ENCODE measurements around the gene GAB1. TPM values are rescaled to one million over a fixed set of nuclear protein-coding genes. Genes with fewer than 3 reads are reported as not detected.

The GAB1 gene
- total and polyA plus RNA-seq, 5 donors from 2014 or later, result 1.2 TPM; not detected in 4

GRCh38 chr4:143339497-143339896 lies 2.8 kb downstream of the GAB1 start:
- H3K27me3 Mint-ChIP-seq, result peaks cover 69% of the 10 kb centered on the region
- DNase-seq, result no peak
- H3K9me3 ChIP-seq (ENCODE audit: control insufficient read depth in 2 of 2, low read length in 2 of 2), result no peaks in the 10 kb centered on the region
- no peak overlapping the region for H3K4me3 Mint-ChIP-seq
- H3K9me3 Mint-ChIP-seq, result peaks cover 0 to 3% (median 0%) of the 10 kb centered on the region in 7 donors
- peaks cover 4% of the 10 kb centered on the region for H3K36me3 Mint-ChIP-seq
- ATAC-seq (ENCODE audit: low read depth in 2 of 2), result no peak
- H3K27ac Mint-ChIP-seq, result no peak overlapping the region
- H3K4me1 Mint-ChIP-seq, result peaks cover 0 to 6% (median 4%) of the 10 kb centered on the region in 4 donors
- H3K4me3 ChIP-seq (ENCODE audit: low read depth, low read length), result no peak overlapping the region
- H3K4me1 ChIP-seq (ENCODE audit: control insufficient read depth, insufficient read depth, low read length, poor library complexity, severe bottlenecking), result peaks cover 21% of the 10 kb centered on the region
- no peaks in the 10 kb centered on the region for H3K36me3 ChIP-seq (ENCODE audit: control insufficient read depth, insufficient read depth, low read length)
- no peak overlapping the region for H3K27ac ChIP-seq (ENCODE audit: insufficient read depth, low read length, poor library complexity, severe bottlenecking)
- peaks cover 18% of the 10 kb centered on the region for H3K27me3 ChIP-seq (ENCODE audit: control insufficient read depth, insufficient read depth, low read length)

DNA sequence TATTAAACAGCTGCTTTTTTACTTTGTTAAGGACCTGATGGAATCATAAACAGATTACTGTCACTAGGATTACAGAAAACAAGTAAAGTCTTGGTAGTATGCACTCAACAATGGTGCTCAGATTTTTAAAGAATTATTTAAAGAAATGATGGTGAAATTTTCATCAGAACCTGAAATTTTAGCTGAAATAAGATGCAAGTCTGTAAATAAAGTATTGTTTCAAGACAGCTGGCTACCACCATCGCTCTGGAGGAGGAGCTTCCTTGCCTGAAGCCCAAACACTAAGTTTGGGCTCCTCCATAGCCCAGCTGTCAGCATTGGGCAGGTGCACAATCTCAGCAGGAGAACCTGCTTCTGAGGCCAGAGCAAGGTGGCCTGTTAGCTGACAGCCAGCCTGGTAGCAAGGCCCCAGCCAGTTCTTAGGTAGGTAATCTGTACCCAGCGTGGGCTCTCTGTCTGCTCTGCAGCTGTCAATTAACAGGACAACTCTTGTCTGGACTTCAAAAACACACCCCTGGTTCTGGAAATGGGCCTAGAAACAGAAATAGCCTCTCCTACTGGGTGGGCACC lies 4.6 kb downstream of the GAB1 start:
- H3K36me3 Mint-ChIP-seq, result no peaks in the 10 kb centered on the region
- no peak overlapping the region for H3K4me3 Mint-ChIP-seq
- DNase-seq (no peak), ATAC-seq (ENCODE audit: low read depth in 2 of 2) (no peak)
- Histone ChIP-seq H3K9me3 (ENCODE audit: control insufficient read depth in 2 of 2, low read length in 2 of 2) (no peaks in the 10 kb centered on the region), H3K4me1 (ENCODE audit: control insufficient read depth, insufficient read depth, low read length, poor library complexity, severe bottlenecking) (peaks cover 13% of the 10 kb centered on the region), H3K27ac (ENCODE audit: insufficient read depth, low read length, poor library complexity, severe bottlenecking) (no peak overlapping the region), H3K27me3 (ENCODE audit: control insufficient read depth, insufficient read depth, low read length) (peaks cover 15% of the 10 kb centered on the region), H3K36me3 (ENCODE audit: control insufficient read depth, insufficient read depth, low read length) (no peaks in the 10 kb centered on the region), H3K4me3 (ENCODE audit: low read depth, low read length) (no peak overlapping the region)
- peaks cover 0 to 6% (median 4%) of the 10 kb centered on the region in 4 donors for H3K4me1 Mint-ChIP-seq
- no peaks in the 10 kb centered on the region for H3K9me3 Mint-ChIP-seq
- H3K27ac Mint-ChIP-seq, result no peak overlapping the region
- H3K27me3 Mint-ChIP-seq, result peaks cover 59% of the 10 kb centered on the region

DNA sequence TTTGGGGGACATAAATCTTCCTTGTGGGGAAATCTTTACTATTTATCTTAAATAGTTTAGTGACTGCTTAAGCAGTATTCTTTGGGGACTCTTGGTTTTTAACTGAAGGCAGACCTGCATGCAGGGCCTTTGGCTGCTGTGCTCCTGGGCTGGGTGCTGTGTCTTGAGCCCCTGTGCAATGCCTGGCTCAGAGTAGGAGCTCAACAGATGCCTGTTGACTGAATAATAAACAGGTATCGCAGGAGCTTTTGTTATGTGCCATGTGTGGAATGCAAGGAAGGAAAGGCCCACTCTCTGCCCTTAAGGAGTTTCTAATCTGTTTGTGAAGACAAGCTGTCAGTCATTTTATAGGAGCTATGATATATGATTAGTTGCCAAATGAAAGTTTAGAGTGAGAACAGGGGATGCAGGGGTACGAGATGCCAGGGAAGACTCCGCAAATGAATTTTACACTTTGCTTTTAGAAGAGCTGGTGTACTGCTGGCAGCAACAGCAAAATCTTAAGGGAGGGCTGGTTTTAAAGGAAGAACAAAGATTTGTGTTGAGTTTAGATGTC lies 6.7 kb downstream of the GAB1 start:
- no peak overlapping the region for H3K4me3 ChIP-seq (ENCODE audit: low read depth, low read length)
- H3K27ac Mint-ChIP-seq, result no peak overlapping the region
- H3K27me3 ChIP-seq (ENCODE audit: control insufficient read depth, insufficient read depth, low read length), result peaks cover 15% of the 10 kb centered on the region
- H3K36me3 Mint-ChIP-seq, result no peaks in the 10 kb centered on the region
- no peaks in the 10 kb centered on the region for H3K9me3 ChIP-seq (ENCODE audit: control insufficient read depth in 2 of 2, low read length in 2 of 2)
- H3K4me1 ChIP-seq (ENCODE audit: control insufficient read depth, insufficient read depth, low read length, poor library complexity, severe bottlenecking), result no peaks in the 10 kb centered on the region
- H3K36me3 ChIP-seq (ENCODE audit: control insufficient read depth, insufficient read depth, low read length), result no peaks in the 10 kb centered on the region
- no peak overlapping the region for H3K27ac ChIP-seq (ENCODE audit: insufficient read depth, low read length, poor library complexity, severe bottlenecking)
- H3K9me3 Mint-ChIP-seq, result no peaks in the 10 kb centered on the region
- DNase-seq (no peak), ATAC-seq (ENCODE audit: low read depth in 2 of 2) (no peak)
- no peaks in the 10 kb centered on the region for H3K4me1 Mint-ChIP-seq
- H3K4me3 Mint-ChIP-seq, result no peak overlapping the region
- H3K27me3 Mint-ChIP-seq, result peaks cover 49% of the 10 kb centered on the region

DNA sequence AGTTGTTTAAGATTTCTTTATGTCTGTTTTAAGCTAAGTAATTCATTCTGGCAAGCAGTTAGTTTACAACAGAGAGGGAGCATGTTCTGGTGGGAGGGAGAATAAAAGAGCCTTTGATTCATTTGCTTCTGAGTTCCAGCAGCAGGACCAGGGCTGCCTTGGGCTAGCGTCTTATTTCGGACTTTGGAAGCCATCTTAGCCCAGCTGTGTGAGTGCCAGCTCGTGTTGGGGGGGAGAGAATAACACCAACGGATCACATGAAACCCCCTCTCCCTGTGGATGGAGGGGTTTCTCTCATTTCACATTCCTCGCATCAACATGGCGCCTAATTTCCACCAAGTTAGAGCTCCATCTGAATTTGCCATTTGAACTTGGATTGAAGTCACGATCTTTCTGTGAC lies 7.4 kb downstream of the GAB1 start:
- Histone ChIP-seq H3K9me3 (ENCODE audit: control insufficient read depth in 2 of 2, low read length in 2 of 2) (no peaks in the 10 kb centered on the region), H3K4me1 (ENCODE audit: control insufficient read depth, insufficient read depth, low read length, poor library complexity, severe bottlenecking) (no peaks in the 10 kb centered on the region), H3K27ac (ENCODE audit: insufficient read depth, low read length, poor library complexity, severe bottlenecking) (no peak overlapping the region), H3K36me3 (ENCODE audit: control insufficient read depth, insufficient read depth, low read length) (no peaks in the 10 kb centered on the region), H3K4me3 (ENCODE audit: low read depth, low read length) (no peak overlapping the region), H3K27me3 (ENCODE audit: control insufficient read depth, insufficient read depth, low read length) (peaks cover 13% of the 10 kb centered on the region)
- Mint-ChIP-seq H3K4me3 (no peak overlapping the region), H3K4me1 (no peaks in the 10 kb centered on the region), H3K27ac (no peak overlapping the region), H3K36me3 (no peaks in the 10 kb centered on the region), H3K9me3 (no peaks in the 10 kb centered on the region), H3K27me3 (peaks cover 45% of the 10 kb centered on the region)
- DNase-seq, result no peak
- no peak for ATAC-seq (ENCODE audit: low read depth in 2 of 2)

- DNase-seq, result no peak
- peaks cover 38% of the 10 kb centered on the region for H3K27me3 Mint-ChIP-seq
- Histone ChIP-seq H3K27me3 (ENCODE audit: control insufficient read depth, insufficient read depth, low read length) (peaks cover 7% of the 10 kb centered on the region), H3K36me3 (ENCODE audit: control insufficient read depth, insufficient read depth, low read length) (no peaks in the 10 kb centered on the region), H3K27ac (ENCODE audit: insufficient read depth, low read length, poor library complexity, severe bottlenecking) (no peak overlapping the region), H3K4me1 (ENCODE audit: control insufficient read depth, insufficient read depth, low read length, poor library complexity, severe bottlenecking) (no peaks in the 10 kb centered on the region), H3K9me3 (ENCODE audit: control insufficient read depth in 2 of 2, low read length in 2 of 2) (no peaks in the 10 kb centered on the region), H3K4me3 (ENCODE audit: low read depth, low read length) (no peak overlapping the region)
- no peaks in the 10 kb centered on the region for H3K36me3 Mint-ChIP-seq
- no peaks in the 10 kb centered on the region for H3K4me1 Mint-ChIP-seq
- no peak overlapping the region for H3K4me3 Mint-ChIP-seq
- no peak for ATAC-seq (ENCODE audit: low read depth in 2 of 2)
- no peak overlapping the region for H3K27ac Mint-ChIP-seq
- H3K9me3 Mint-ChIP-seq, result no peaks in the 10 kb centered on the region
These were observed 8.1 kb downstream of the GAB1 start for GRCh38 chr4:143344774-143345173.

DNA sequence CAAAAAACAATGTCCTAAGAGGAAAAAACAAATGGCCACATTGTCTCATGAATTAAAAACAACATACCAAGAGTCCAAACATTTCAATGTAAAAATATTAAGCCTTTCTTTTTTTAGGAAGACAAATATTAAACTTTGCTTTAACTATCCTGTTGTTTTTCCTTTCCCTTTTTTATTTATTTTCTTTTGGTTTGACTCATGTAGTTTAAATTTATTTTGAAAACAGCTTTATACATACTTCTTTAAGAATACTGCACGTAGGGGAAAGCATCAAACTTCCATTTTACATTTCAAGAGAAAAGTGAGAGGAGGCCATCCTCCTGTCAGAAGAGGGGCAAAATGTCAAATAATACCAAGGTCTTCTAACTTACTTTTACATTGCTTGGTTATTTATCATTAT lies 8.7 kb downstream of the GAB1 start:
- Histone ChIP-seq H3K36me3 (ENCODE audit: control insufficient read depth, insufficient read depth, low read length) (no peaks in the 10 kb centered on the region), H3K9me3 (ENCODE audit: control insufficient read depth in 2 of 2, low read length in 2 of 2) (no peaks in the 10 kb centered on the region), H3K27ac (ENCODE audit: insufficient read depth, low read length, poor library complexity, severe bottlenecking) (no peak overlapping the region), H3K4me3 (ENCODE audit: low read depth, low read length) (no peak overlapping the region), H3K4me1 (ENCODE audit: control insufficient read depth, insufficient read depth, low read length, poor library complexity, severe bottlenecking) (no peaks in the 10 kb centered on the region), H3K27me3 (ENCODE audit: control insufficient read depth, insufficient read depth, low read length) (peaks cover 4% of the 10 kb centered on the region)
- H3K4me3 Mint-ChIP-seq, result no peak overlapping the region
- H3K27me3 Mint-ChIP-seq, result peaks cover 32% of the 10 kb centered on the region
- H3K4me1 Mint-ChIP-seq, result no peaks in the 10 kb centered on the region
- DNase-seq, result no peak
- no peak for ATAC-seq (ENCODE audit: low read depth in 2 of 2)
- H3K36me3 Mint-ChIP-seq, result no peaks in the 10 kb centered on the region
- H3K27ac Mint-ChIP-seq, result no peak overlapping the region
- H3K9me3 Mint-ChIP-seq, result no peaks in the 10 kb centered on the region

- H3K4me1 Mint-ChIP-seq, result no peaks in the 10 kb centered on the region
- no peaks in the 10 kb centered on the region for H3K36me3 ChIP-seq (ENCODE audit: control insufficient read depth, insufficient read depth, low read length)
- no peak overlapping the region for H3K27ac ChIP-seq (ENCODE audit: insufficient read depth, low read length, poor library complexity, severe bottlenecking)
- DNase-seq (no peak), ATAC-seq (ENCODE audit: low read depth in 2 of 2) (no peak)
- H3K4me3 Mint-ChIP-seq, result no peak overlapping the region
- no peaks in the 10 kb centered on the region for H3K9me3 Mint-ChIP-seq
- H3K27ac Mint-ChIP-seq, result no peak overlapping the region
- peaks cover 4% of the 10 kb centered on the region for H3K27me3 ChIP-seq (ENCODE audit: control insufficient read depth, insufficient read depth, low read length)
- H3K36me3 Mint-ChIP-seq, result no peaks in the 10 kb centered on the region
- no peaks in the 10 kb centered on the region for H3K9me3 ChIP-seq (ENCODE audit: control insufficient read depth in 2 of 2, low read length in 2 of 2)
- no peak overlapping the region for H3K4me3 ChIP-seq (ENCODE audit: low read depth, low read length)
- H3K27me3 Mint-ChIP-seq, result peaks cover 26% of the 10 kb centered on the region
- no peaks in the 10 kb centered on the region for H3K4me1 ChIP-seq (ENCODE audit: control insufficient read depth, insufficient read depth, low read length, poor library complexity, severe bottlenecking)
These were observed 9.5 kb downstream of the GAB1 start for GRCh38 chr4:143346206-143346605.

DNA sequence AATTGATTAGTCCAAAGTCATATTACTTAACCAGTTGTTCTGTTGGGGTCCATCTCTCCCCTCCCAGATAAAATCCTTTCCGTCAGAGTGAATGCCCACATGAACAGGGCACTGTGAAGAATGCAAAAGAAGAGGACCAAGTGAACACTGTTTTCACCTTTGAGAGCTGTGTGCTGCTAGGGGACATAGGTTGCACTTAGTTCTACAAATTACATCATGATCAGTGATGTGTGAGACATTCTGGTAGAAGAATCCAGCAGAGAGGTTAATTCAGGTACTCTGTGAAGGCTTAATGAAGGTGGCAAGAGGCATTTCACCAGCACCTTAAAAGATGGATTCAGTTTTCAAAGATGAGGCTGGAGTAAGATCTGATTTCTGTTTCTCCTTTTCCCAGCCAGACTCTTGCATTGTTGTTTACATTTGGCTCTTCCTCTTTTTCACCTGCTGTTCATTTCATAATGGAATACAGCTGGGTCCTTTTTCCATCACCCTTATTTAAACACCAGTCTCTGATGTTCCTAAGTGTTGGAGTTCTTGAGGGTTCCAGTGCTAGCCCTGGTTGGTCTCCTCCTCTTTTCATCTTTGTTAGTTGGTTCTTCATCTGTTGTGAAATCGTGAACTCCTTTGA lies 10.9 kb downstream of the GAB1 start:
- ATAC-seq (ENCODE audit: low read depth in 2 of 2) (no peak), DNase-seq (no peak)
- H3K27me3 Mint-ChIP-seq, result peaks cover 20% of the 10 kb centered on the region
- Histone ChIP-seq H3K27me3 (ENCODE audit: control insufficient read depth, insufficient read depth, low read length) (peaks cover 5% of the 10 kb centered on the region), H3K4me3 (ENCODE audit: low read depth, low read length) (no peak overlapping the region), H3K27ac (ENCODE audit: insufficient read depth, low read length, poor library complexity, severe bottlenecking) (no peak overlapping the region), H3K4me1 (ENCODE audit: control insufficient read depth, insufficient read depth, low read length, poor library complexity, severe bottlenecking) (no peaks in the 10 kb centered on the region), H3K9me3 (ENCODE audit: control insufficient read depth in 2 of 2, low read length in 2 of 2) (no peaks in the 10 kb centered on the region), H3K36me3 (ENCODE audit: control insufficient read depth, insufficient read depth, low read length) (no peaks in the 10 kb centered on the region)
- no peak overlapping the region for H3K4me3 Mint-ChIP-seq
- no peaks in the 10 kb centered on the region for H3K4me1 Mint-ChIP-seq
- no peaks in the 10 kb centered on the region for H3K9me3 Mint-ChIP-seq
- H3K36me3 Mint-ChIP-seq, result no peaks in the 10 kb centered on the region
- H3K27ac Mint-ChIP-seq, result no peak overlapping the region
